PC-9 (cell line): ENCODE results near the gene MAP4K3. TPM values are rescaled to one million over a fixed set of nuclear protein-coding genes. Genes with fewer than 3 reads are reported as not detected.

Source experiments
- BruUV-seq: library from RNA; stranded (reverse); fragments of 400-500 nt; replicated peaks from 2 replicates; lab custom pipeline; 2021; lab: Mats Ljungman, UMichigan
- CTCF ChIA-PET: fragments of 300-600 bp; sonication (Branson Sonifier 250); formaldehyde crosslinking; loops from one replicate; lab custom pipeline; 2022; ENCODE audit warnings: antibody characterized with exemption; lab: Charles Lee
- POLR2A ChIA-PET: fragments of 300-600 bp; sonication (Branson Sonifier 250); formaldehyde crosslinking; loops from one replicate; lab custom pipeline; 2022; ENCODE audit warnings: antibody characterized with exemption; ENCODE audit not compliant: unreplicated experiment; lab: Charles Lee
- DNase-seq, 2 experiments: peaks; one replicate each; pipeline versions ENCODE4 v3.0.0 to v3.0.0-alpha.2; 2015 to 2022; ENCODE audit warnings: mixed read lengths in 1 of 2
- H2AFZ ChIP-seq: fragments of 200-600 bp; sonication (generic); 2 replicates; pipeline ENCODE4 v1.8.1; 2017; ENCODE audit warnings: antibody characterized with exemption
- H3F3A ChIP-seq: fragments of 200-600 bp; sonication (generic); 2 replicates; pipeline ENCODE4 v1.8.1; 2017; ENCODE audit warnings: antibody characterized with exemption, mild to moderate bottlenecking, low read depth; ENCODE audit not compliant: insufficient read depth
- H3K27ac ChIP-seq: fragments of 200-600 bp; sonication (generic); 2 replicates; pipeline ENCODE4 v1.6.1; 2016; ENCODE audit warnings: mixed run types
- H3K27me3 ChIP-seq: fragments of 200-600 bp; sonication (generic); 2 replicates; pipeline ENCODE4 v1.6.1; 2016; ENCODE audit warnings: low read depth, mixed run types; ENCODE audit not compliant: insufficient read depth
- H3K36me3 ChIP-seq: fragments of 200-600 bp; sonication (generic); 2 replicates; pipeline ENCODE4 v1.6.1; 2016; ENCODE audit warnings: low read depth, mixed run types
- H3K4me1 ChIP-seq: fragments of 200-600 bp; sonication (generic); replicated peaks from 2 replicates; pipeline ENCODE4 v1.6.1; 2016; ENCODE audit warnings: mixed run types; ENCODE audit not compliant: insufficient read depth
- H3K4me2 ChIP-seq: fragments of 200-600 bp; sonication (generic); 2 replicates; pipeline ENCODE4 v1.6.1; 2017; ENCODE audit warnings: mixed run types
- H3K4me3 ChIP-seq: fragments of 200-600 bp; sonication (generic); 2 replicates; pipeline ENCODE4 v1.6.1; 2016; ENCODE audit warnings: mixed run types
- H3K79me2 ChIP-seq: fragments of 200-600 bp; sonication (generic); 2 replicates; pipeline ENCODE4 v1.6.1; 2017; ENCODE audit warnings: low read depth, mixed run types
- H3K9me2 ChIP-seq: fragments of 200-600 bp; sonication (generic); 2 replicates; pipeline ENCODE4 v1.8.1; 2017; ENCODE audit warnings: mild to moderate bottlenecking; ENCODE audit not compliant: insufficient read depth
- H3K9me3 ChIP-seq: fragments of 200-600 bp; sonication (generic); 2 replicates; pipeline ENCODE4 v1.8.1; 2016; ENCODE audit warnings: low read depth; ENCODE audit not compliant: insufficient read depth
- H4K20me1 ChIP-seq: fragments of 200-600 bp; sonication (generic); 2 replicates; pipeline ENCODE4 v1.8.1; 2017; ENCODE audit not compliant: insufficient read depth
- EZH2 ChIP-seq: fragments of 200-600 bp; sonication (generic); IDR thresholded peaks from 2 replicates; pipeline ENCODE4 v1.8.0; 2017; ENCODE audit warnings: antibody characterized with exemption, low read depth
- intact Hi-C: fragments of 100-400 bp; cut with micrococcal nuclease; formaldehyde crosslinking; loops from one replicate; pipeline ENCODE4 v1.10.0; 2022; ENCODE audit not compliant: unreplicated experiment
- total RNA-seq: library from RNA; stranded (reverse); gene quantifications from 2 replicates; pipeline ENCODE4 v1.2.3, GENCODE V29; 2021
- TF ChIP-seq, protein P1 (sequence below): fragments of 200-600 bp; sonication (generic); conservative IDR thresholded peaks from 2 replicates; pipeline ENCODE4 v1.6.1; 2017; ENCODE audit warnings: mixed run types, antibody characterized with exemption, mild to moderate bottlenecking, moderate library complexity

The MAP4K3 gene
- total RNA-seq, 1 experiment from 2014 or later: 38.4 TPM

DNA sequence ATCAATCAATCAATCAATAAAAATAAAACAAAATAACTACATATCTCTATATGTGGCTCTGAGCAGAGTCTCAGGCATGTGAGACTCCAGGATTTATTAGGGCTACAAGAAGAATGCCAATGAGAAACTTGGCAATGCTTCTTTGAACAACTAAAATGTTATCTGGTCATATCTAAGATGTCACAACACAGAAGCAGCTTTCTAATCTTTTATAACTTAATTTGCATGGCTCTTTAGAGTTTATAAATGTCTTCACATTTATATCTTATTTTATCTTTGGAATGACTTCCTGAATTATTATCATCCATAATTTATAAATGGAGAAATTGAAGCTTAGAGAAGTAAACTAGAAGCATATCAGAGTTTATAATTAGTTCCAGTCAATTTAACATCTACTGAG is 14.9 kb upstream of the MAP4K3 start:
- POLR2A ChIA-PET: no interaction called here
- CTCF ChIA-PET: no interaction called here

DNA sequence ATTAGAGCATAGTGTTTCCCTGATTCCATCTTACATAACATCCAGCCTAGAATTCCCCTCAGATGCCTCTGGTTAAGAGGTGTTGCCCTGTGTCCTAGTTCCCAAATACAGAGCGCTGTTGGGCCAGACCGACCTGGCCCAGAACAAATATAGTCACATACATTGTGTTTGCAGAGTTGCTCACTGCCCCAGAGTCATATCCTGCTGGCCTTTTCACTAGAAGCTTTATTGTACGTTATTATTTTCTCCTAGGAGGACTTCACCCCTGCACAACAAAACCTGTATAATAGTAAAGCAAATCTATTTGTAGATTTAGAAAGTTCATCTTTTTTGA is 11.1 kb upstream of the MAP4K3 start:
- no peak for DNase-seq
- Histone ChIP-seq H3K4me2 (no peak overlapping the region), H3K27me3 (no peaks in the 10 kb centered on the region), H3K27ac (no peak overlapping the region), H2AFZ (no peak overlapping the region), H3K79me2 (no peaks in the 10 kb centered on the region), H3K4me3 (no peak overlapping the region), H3K9me3 (no peaks in the 10 kb centered on the region), H3K9me2 (no peaks in the 10 kb centered on the region), H3K4me1 (peaks cover 12% of the 10 kb centered on the region), H4K20me1 (no peaks in the 10 kb centered on the region), H3K36me3 (no peaks in the 10 kb centered on the region), H3F3A (no peaks in the 10 kb centered on the region)
- intact Hi-C loops: no loop called here
- ChIA-PET POLR2A (no interaction called here), CTCF (interaction anchor here (0.7 kb wide), 1 partner anchor 20 kb away, joined by 5 read pairs; no protein-coding TSS in a partner anchor)
- TF ChIP-seq EZH2: no peak
- TF ChIP-seq, protein P1, sequence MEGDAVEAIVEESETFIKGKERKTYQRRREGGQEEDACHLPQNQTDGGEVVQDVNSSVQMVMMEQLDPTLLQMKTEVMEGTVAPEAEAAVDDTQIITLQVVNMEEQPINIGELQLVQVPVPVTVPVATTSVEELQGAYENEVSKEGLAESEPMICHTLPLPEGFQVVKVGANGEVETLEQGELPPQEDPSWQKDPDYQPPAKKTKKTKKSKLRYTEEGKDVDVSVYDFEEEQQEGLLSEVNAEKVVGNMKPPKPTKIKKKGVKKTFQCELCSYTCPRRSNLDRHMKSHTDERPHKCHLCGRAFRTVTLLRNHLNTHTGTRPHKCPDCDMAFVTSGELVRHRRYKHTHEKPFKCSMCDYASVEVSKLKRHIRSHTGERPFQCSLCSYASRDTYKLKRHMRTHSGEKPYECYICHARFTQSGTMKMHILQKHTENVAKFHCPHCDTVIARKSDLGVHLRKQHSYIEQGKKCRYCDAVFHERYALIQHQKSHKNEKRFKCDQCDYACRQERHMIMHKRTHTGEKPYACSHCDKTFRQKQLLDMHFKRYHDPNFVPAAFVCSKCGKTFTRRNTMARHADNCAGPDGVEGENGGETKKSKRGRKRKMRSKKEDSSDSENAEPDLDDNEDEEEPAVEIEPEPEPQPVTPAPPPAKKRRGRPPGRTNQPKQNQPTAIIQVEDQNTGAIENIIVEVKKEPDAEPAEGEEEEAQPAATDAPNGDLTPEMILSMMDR: no peak
- no TSS peak for BruUV-seq

More for the DNA sequence above, 14.9 kb upstream of the MAP4K3 start:
- Histone ChIP-seq H3F3A (no peaks in the 10 kb centered on the region), H4K20me1 (no peaks in the 10 kb centered on the region), H3K27me3 (no peaks in the 10 kb centered on the region), H3K4me2 (no peak overlapping the region), H3K9me3 (no peaks in the 10 kb centered on the region), H3K27ac (no peak overlapping the region), H2AFZ (no peak overlapping the region), H3K4me1 (peaks cover 12% of the 10 kb centered on the region), H3K36me3 (peaks cover 7% of the 10 kb centered on the region; the same call in 1 of the 2 replicates), H3K79me2 (no peaks in the 10 kb centered on the region), H3K4me3 (no peak overlapping the region), H3K9me2 (no peaks in the 10 kb centered on the region)
- no peak for DNase-seq
- BruUV-seq: no TSS peak
- intact Hi-C loops: no loop called here
- TF ChIP-seq EZH2: no peak
- TF ChIP-seq, protein P1: no peak

DNA sequence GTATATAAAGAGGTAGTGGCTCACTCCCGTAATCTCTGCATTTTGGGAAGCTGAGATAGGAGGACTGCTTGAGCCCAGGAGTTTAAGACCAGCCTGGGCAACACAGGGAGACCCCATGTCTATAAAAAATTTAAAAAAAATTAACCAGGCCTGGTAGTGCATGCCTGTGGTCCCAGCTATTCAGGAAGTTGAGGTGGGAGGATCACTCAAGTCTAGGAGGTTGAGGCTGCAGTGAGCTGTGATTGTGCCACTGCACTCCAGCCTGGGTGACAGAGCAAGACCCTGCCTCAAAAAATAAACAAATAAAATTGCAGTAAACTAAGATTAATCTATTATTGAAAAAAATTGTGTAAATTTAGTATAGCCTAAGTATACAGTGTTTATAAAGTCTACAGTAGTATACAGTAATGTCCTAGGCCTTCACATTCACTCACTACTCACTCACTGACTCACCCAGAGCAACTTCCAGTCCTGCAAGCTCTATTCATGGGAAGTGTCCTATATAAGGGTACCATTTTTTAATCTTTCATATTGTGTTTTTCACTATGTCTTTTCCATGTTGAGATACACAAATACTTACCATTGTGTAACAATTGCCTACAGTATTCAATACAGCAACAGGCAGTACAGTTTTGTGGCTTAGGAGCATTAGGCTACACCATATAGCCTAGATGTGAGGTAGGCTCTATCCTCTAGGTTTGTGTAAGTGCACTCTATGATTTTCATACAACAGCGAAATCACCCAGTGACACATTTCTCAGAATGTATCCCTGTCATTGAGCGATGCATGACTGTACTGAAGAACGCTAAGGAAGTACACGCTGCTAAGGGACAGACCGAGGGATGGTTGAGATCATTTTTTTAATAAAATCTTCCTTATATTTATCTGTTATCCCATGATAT is 10.4 kb upstream of the MAP4K3 start:
- POLR2A ChIA-PET: interaction anchor here (0.7 kb wide), 1 partner anchor 696 kb away, joined by 5 read pairs; no protein-coding TSS in a partner anchor
- H3K36me3 ChIP-seq: no peaks in the 10 kb centered on the region
- H3K9me2 ChIP-seq: no peaks in the 10 kb centered on the region
- H3F3A ChIP-seq: no peaks in the 10 kb centered on the region
- peaks cover 3% of the 10 kb centered on the region; the same call in 1 of the 2 replicates for H3K9me3 ChIP-seq
- no TSS peak for BruUV-seq
- intact Hi-C loops: no loop called here
- CTCF ChIA-PET: no interaction called here
- H3K27me3 ChIP-seq: no peaks in the 10 kb centered on the region
- DNase-seq: no peak
- no peak overlapping the region for H3K4me3 ChIP-seq
- peaks cover 12% of the 10 kb centered on the region for H3K4me1 ChIP-seq
- no peaks in the 10 kb centered on the region for H3K79me2 ChIP-seq
- no peaks in the 10 kb centered on the region for H4K20me1 ChIP-seq
- H2AFZ ChIP-seq: no peak overlapping the region
- H3K4me2 ChIP-seq: no peak overlapping the region
- no peak overlapping the region for H3K27ac ChIP-seq
- TF ChIP-seq EZH2: no peak
- TF ChIP-seq, protein P1: no peak
